GM23338 (cell line): ENCODE results near the gene SHISAL2A. TPM values are rescaled to one million over a fixed set of nuclear protein-coding genes. Genes with fewer than 3 reads are reported as not detected.

Experiments used
- ATAC-seq: fragments of 200-7000 bp; cut with Tn5 transposase; 3 replicates; pipeline ENCODE4 v1.9.1; 2020
- DNase-seq: peaks from one replicate; pipeline ENCODE4 v3.0.0-alpha.2; 2015; ENCODE audit warnings: low spot score
- H2AFZ ChIP-seq: fragments of 200-600 bp; sonication (generic); 2 replicates; pipeline ENCODE4 v1.8.0; 2016; ENCODE audit warnings: antibody characterized with exemption, mild to moderate bottlenecking, moderate library complexity
- H3F3A ChIP-seq: fragments of 200-600 bp; sonication (generic); replicated peaks from 2 replicates; pipeline ENCODE4 v1.8.0; 2017; ENCODE audit warnings: antibody characterized with exemption, mixed run types, low read depth
- H3K27ac ChIP-seq: fragments of 200-600 bp; sonication (generic); 2 replicates; pipeline ENCODE4 v1.6.1; 2016; ENCODE audit warnings: low read depth
- H3K27me3 ChIP-seq: fragments of 200-600 bp; sonication (generic); 2 replicates; pipeline ENCODE4 v1.8.0; 2016; ENCODE audit warnings: mild to moderate bottlenecking, mixed run types, moderate library complexity; ENCODE audit not compliant: insufficient read depth
- H3K36me3 ChIP-seq: fragments of 200-600 bp; sonication (generic); 2 replicates; pipeline ENCODE4 v1.8.0; 2016; ENCODE audit warnings: mild to moderate bottlenecking; ENCODE audit not compliant: insufficient read depth
- H3K4me1 ChIP-seq: fragments of 200-600 bp; sonication (generic); 2 replicates; pipeline ENCODE4 v1.8.0; 2016; ENCODE audit warnings: mild to moderate bottlenecking, moderate library complexity; ENCODE audit not compliant: insufficient read depth
- H3K4me2 ChIP-seq: fragments of 200-600 bp; sonication (generic); 2 replicates; pipeline ENCODE4 v1.7.1; 2017; ENCODE audit warnings: mixed run types
- H3K4me3 ChIP-seq: fragments of 200-600 bp; sonication (generic); 2 replicates; pipeline ENCODE4 v1.6.1; 2016; ENCODE audit warnings: mixed run types
- H3K79me2 ChIP-seq: fragments of 200-600 bp; sonication (generic); replicated peaks from 2 replicates; pipeline ENCODE4 v1.8.0; 2017; ENCODE audit warnings: mild to moderate bottlenecking; ENCODE audit not compliant: insufficient read depth
- H3K9me2 ChIP-seq: fragments of 200-600 bp; sonication (generic); 2 replicates; pipeline ENCODE4 v1.8.0; 2017; ENCODE audit not compliant: insufficient read depth
- H4K20me1 ChIP-seq: fragments of 200-600 bp; sonication (generic); replicated peaks from 2 replicates; pipeline ENCODE4 v1.8.0; 2017; ENCODE audit warnings: mild to moderate bottlenecking; ENCODE audit not compliant: insufficient read depth
- H3K27ac Mint-ChIP-seq: 2 replicates; pipeline ENCODE4 v1.8.0; 2020; ENCODE audit warnings: inconsistent platforms, mild to moderate bottlenecking, moderate library complexity, mixed read lengths
- H3K27me3 Mint-ChIP-seq: 3 replicates; pipeline ENCODE4 v1.8.0; 2022; ENCODE audit warnings: low read depth, mild to moderate bottlenecking, moderate library complexity, mixed read lengths, inconsistent platforms; ENCODE audit not compliant: insufficient read depth, poor library complexity
- H3K36me3 Mint-ChIP-seq: 3 replicates; pipeline ENCODE4 v1.8.0; 2021; ENCODE audit warnings: low read depth, mild to moderate bottlenecking, inconsistent platforms, moderate library complexity, mixed read lengths
- H3K4me1 Mint-ChIP-seq: 3 replicates; pipeline ENCODE4 v1.8.0; 2020; ENCODE audit warnings: mild to moderate bottlenecking, inconsistent platforms, mixed read lengths
- H3K4me3 Mint-ChIP-seq: 3 replicates; pipeline ENCODE4 v1.8.0; 2021; ENCODE audit warnings: moderate library complexity, mild to moderate bottlenecking, inconsistent platforms, mixed read lengths
- H3K9me3 Mint-ChIP-seq: 3 replicates; pipeline ENCODE4 v1.8.0; 2020; ENCODE audit warnings: moderate library complexity, mild to moderate bottlenecking, inconsistent platforms, mixed read lengths
- CREB1 ChIP-seq: fragments of 250-450 bp; sonication (Bioruptor Pico); IDR thresholded peaks from 2 replicates; pipeline ENCODE4 v1.5.0; 2020; ENCODE audit warnings: low read depth, mild to moderate bottlenecking, moderate library complexity
- ETS1 ChIP-seq: IDR thresholded peaks from 2 replicates; pipeline ENCODE4 v1.6.1; 2016; ENCODE audit warnings: antibody characterized with exemption
- EZH2 ChIP-seq: fragments of 200-600 bp; sonication (generic); IDR thresholded peaks from one replicate; pipeline ENCODE4 v1.8.0; 2017; ENCODE audit warnings: antibody characterized with exemption, mild to moderate bottlenecking, low read depth; ENCODE audit not compliant: unreplicated experiment
- EZH2phosphoT487 ChIP-seq: fragments of 200-600 bp; sonication (generic); IDR thresholded peaks from one replicate; pipeline ENCODE4 v1.8.1; 2018; ENCODE audit warnings: antibody characterized with exemption; ENCODE audit not compliant: unreplicated experiment
- JUNB ChIP-seq: IDR thresholded peaks from one replicate; pipeline ENCODE4 v1.6.1; 2016; ENCODE audit warnings: antibody characterized with exemption; ENCODE audit not compliant: unreplicated experiment
- STAT1 ChIP-seq: IDR thresholded peaks from one replicate; pipeline ENCODE4 v1.6.1; 2016; ENCODE audit warnings: antibody characterized with exemption; ENCODE audit not compliant: unreplicated experiment
- ZNF114 ChIP-seq: fragments of 250-450 bp; sonication (Bioruptor Pico); IDR thresholded peaks from 2 replicates; pipeline ENCODE4 v1.5.0; 2020; ENCODE audit warnings: mild to moderate bottlenecking, moderate library complexity
- ZNF462 ChIP-seq: fragments of 250-450 bp; sonication (Bioruptor Pico); IDR thresholded peaks from 2 replicates; pipeline ENCODE4 v1.5.0; 2020; ENCODE audit warnings: mild to moderate bottlenecking, moderate library complexity
- polyA plus RNA-seq: library from polyadenylated mRNA; unstranded; fragments of >200 nt; fragmentation: Nextera tagmentation; extraction: Ambion mirVana; gene quantifications from 2 replicates; pipeline ENCODE4 v1.2.1, GENCODE V29; 2016
- total RNA-seq: library from RNA; depleted of rRNA; stranded (reverse); fragments of >200 nt; shearing (Covaris generic); gene quantifications from 2 replicates; pipeline ENCODE4 v1.2.3, GENCODE V29; 2014
- TF ChIP-seq, protein P1 (sequence below), 2 experiments: fragments of 200-600 bp in 1 of 2; sonication (generic) in 1 of 2; conservative IDR thresholded peaks; 2 replicates each; pipeline versions ENCODE4 v1.5.1 to v1.6.1; 2016 to 2017; ENCODE audit warnings: antibody characterized with exemption in 2 of 2, low read depth in 2 of 2, mild to moderate bottlenecking in 2 of 2, moderate library complexity in 1 of 2

Gene SHISAL2A
- total and polyA plus RNA-seq, 2 experiments from 2014 or later = 0.10 to 1.2 TPM

GRCh38 chr1:52663716-52664115 is 30.7 kb downstream of the SHISAL2A start:
- no peak overlapping the region for H3K4me3 Mint-ChIP-seq
- DNase-seq (no peak), ATAC-seq (no peak)
- H3K27ac ChIP-seq = no peak overlapping the region
- H3K9me2 ChIP-seq = no peaks in the 10 kb centered on the region
- H3K27me3 Mint-ChIP-seq = peaks cover 6% of the 10 kb centered on the region
- H2AFZ ChIP-seq = peak overlapping the region; percentile 93
- TF ChIP-seq STAT1 (no peak), JUNB (no peak), CREB1 (CRISPR knock-in tag) (no peak), EZH2 (no peak), ZNF462 (CRISPR knock-in tag) (no peak), ETS1 (no peak), ZNF114 (CRISPR knock-in tag) (no peak), EZH2phosphoT487 (no peak)
- TF ChIP-seq, protein P1, sequence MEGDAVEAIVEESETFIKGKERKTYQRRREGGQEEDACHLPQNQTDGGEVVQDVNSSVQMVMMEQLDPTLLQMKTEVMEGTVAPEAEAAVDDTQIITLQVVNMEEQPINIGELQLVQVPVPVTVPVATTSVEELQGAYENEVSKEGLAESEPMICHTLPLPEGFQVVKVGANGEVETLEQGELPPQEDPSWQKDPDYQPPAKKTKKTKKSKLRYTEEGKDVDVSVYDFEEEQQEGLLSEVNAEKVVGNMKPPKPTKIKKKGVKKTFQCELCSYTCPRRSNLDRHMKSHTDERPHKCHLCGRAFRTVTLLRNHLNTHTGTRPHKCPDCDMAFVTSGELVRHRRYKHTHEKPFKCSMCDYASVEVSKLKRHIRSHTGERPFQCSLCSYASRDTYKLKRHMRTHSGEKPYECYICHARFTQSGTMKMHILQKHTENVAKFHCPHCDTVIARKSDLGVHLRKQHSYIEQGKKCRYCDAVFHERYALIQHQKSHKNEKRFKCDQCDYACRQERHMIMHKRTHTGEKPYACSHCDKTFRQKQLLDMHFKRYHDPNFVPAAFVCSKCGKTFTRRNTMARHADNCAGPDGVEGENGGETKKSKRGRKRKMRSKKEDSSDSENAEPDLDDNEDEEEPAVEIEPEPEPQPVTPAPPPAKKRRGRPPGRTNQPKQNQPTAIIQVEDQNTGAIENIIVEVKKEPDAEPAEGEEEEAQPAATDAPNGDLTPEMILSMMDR (conservative IDR thresholded peaks at IDR 0.05; ENCODE audit: low read depth in 2 of 2) = no peak
- peaks cover 25% of the 10 kb centered on the region for H3K4me1 ChIP-seq
- H3K27me3 ChIP-seq = no peaks in the 10 kb centered on the region
- no peaks in the 10 kb centered on the region for H3K36me3 Mint-ChIP-seq
- no peak overlapping the region for H3K27ac Mint-ChIP-seq
- no peaks in the 10 kb centered on the region for H3F3A ChIP-seq
- no peaks in the 10 kb centered on the region for H4K20me1 ChIP-seq
- no peaks in the 10 kb centered on the region for H3K9me3 Mint-ChIP-seq
- no peaks in the 10 kb centered on the region for H3K79me2 ChIP-seq
- no peak overlapping the region for H3K4me3 ChIP-seq
- no peaks in the 10 kb centered on the region for H3K36me3 ChIP-seq
- H3K4me1 Mint-ChIP-seq = peaks cover 44% of the 10 kb centered on the region
- no peak overlapping the region for H3K4me2 ChIP-seq
